ENCODE results near the gene VAV3.

Gene VAV3

GRCh38 chr1:107557095-107557494, 407.9 kb downstream of the VAV3 start:
- DNase-seq: no peak

- DNase-seq: no peak
These were observed 409.4 kb downstream of the VAV3 start for GRCh38 chr1:107555578-107555977.

GRCh38 chr1:107552781-107553180, 412.2 kb downstream of the VAV3 start:
- DNase-seq: no peak

GRCh38 chr1:107551456-107551855, 413.5 kb downstream of the VAV3 start:
- no peak for DNase-seq

- no peak for DNase-seq
These were observed 414.6 kb downstream of the VAV3 start for GRCh38 chr1:107550358-107550757.

- DNase-seq: no peak
These were observed 415.7 kb downstream of the VAV3 start for GRCh38 chr1:107549152-107549810.

GRCh38 chr1:107548276-107548675, 416.7 kb downstream of the VAV3 start:
- DNase-seq: no peak

- DNase-seq: no peak
These were observed 417.4 kb downstream of the VAV3 start for GRCh38 chr1:107547363-107548155.

- no peak for DNase-seq
These were observed 418.4 kb downstream of the VAV3 start for GRCh38 chr1:107546576-107546975.

- no peak for DNase-seq
These were observed 419.1 kb downstream of the VAV3 start for GRCh38 chr1:107545879-107546278.

- no peak for DNase-seq
These were observed 419.9 kb downstream of the VAV3 start for GRCh38 chr1:107545056-107545577.

- no peak for DNase-seq
These were observed 420.7 kb downstream of the VAV3 start for GRCh38 chr1:107544285-107544684.

GRCh38 chr1:107541412-107541811, 423.6 kb downstream of the VAV3 start:
- DNase-seq: no peak

- DNase-seq: no peak
These were observed 426.5 kb downstream of the VAV3 start for GRCh38 chr1:107538502-107538901.

- DNase-seq: no peak
These were observed 428.7 kb downstream of the VAV3 start for GRCh38 chr1:107536266-107536665.

- DNase-seq: no peak
These were observed 429.9 kb downstream of the VAV3 start for GRCh38 chr1:107535091-107535490.

- DNase-seq: no peak
These were observed 430.3 kb downstream of the VAV3 start for GRCh38 chr1:107534632-107535031.

GRCh38 chr1:107533436-107533835, 431.5 kb downstream of the VAV3 start:
- DNase-seq: no peak

GRCh38 chr1:107532318-107532717, 432.7 kb downstream of the VAV3 start:
- DNase-seq: no peak

- no peak for DNase-seq
These were observed 433.7 kb downstream of the VAV3 start for GRCh38 chr1:107531065-107531908.

- no peak for DNase-seq
These were observed 434.4 kb downstream of the VAV3 start for GRCh38 chr1:107530543-107530942.

- DNase-seq: peak; percentile 49
These were observed 435.4 kb downstream of the VAV3 start for GRCh38 chr1:107529511-107530149.

Measured in NCI-H1417 treated with DMSO at 0.1 percent for 48 hours (cell line).